HEK293T (cell line): ENCODE data around the gene ASB18.

Source experiments
- ARNT ChIP-seq: fragments of 450-650 bp; IDR thresholded peaks from 2 replicates; pipeline ENCODE4 v1.6.1; 2017; ENCODE audit warnings: mild to moderate bottlenecking
- BHLHE40 ChIP-seq: fragments of 450-650 bp; IDR thresholded peaks from 2 replicates; pipeline ENCODE4 v1.6.1; 2016; ENCODE audit warnings: mild to moderate bottlenecking, moderate library complexity, borderline replicate concordance
- CTBP1 ChIP-seq: fragments of 450-650 bp; IDR thresholded peaks from 2 replicates; pipeline ENCODE4 v1.6.1; 2016; ENCODE audit warnings: borderline replicate concordance
- ELF4 ChIP-seq: fragments of 450-650 bp; IDR thresholded peaks from 2 replicates; pipeline ENCODE4 v1.6.1; 2017; ENCODE audit warnings: antibody characterized with exemption
- FOXA1 ChIP-seq: fragments of 450-650 bp; IDR thresholded peaks from 2 replicates; pipeline ENCODE4 v1.6.1; 2016; ENCODE audit warnings: mild to moderate bottlenecking
- FOXK2 ChIP-seq: fragments of 450-650 bp; IDR thresholded peaks from 2 replicates; pipeline ENCODE4 v1.6.1; 2016; ENCODE audit warnings: mild to moderate bottlenecking
- HDGF ChIP-seq: fragments of 450-650 bp; IDR thresholded peaks from 2 replicates; pipeline ENCODE4 v1.6.1; 2017; ENCODE audit warnings: antibody characterized with exemption, borderline replicate concordance
- LEF1 ChIP-seq: fragments of 450-650 bp; IDR thresholded peaks from 2 replicates; pipeline ENCODE4 v1.6.1; 2017; ENCODE audit warnings: mild to moderate bottlenecking, borderline replicate concordance
- SUZ12 ChIP-seq: fragments of 450-650 bp; IDR thresholded peaks from 2 replicates; pipeline ENCODE4 v1.6.1; 2016; ENCODE audit warnings: mild to moderate bottlenecking
- TARDBP ChIP-seq: fragments of 450-650 bp; IDR thresholded peaks from 2 replicates; pipeline ENCODE4 v1.6.1; 2016
- ZNF384 ChIP-seq: fragments of 450-650 bp; IDR thresholded peaks from 2 replicates; pipeline ENCODE4 v1.6.1; 2016

GRCh38 chr2:236223675-236224074, 40.5 kb downstream of the ASB18 start:
- TF ChIP-seq CTBP1 (no peak), ELF4 (no peak), HDGF (no peak), BHLHE40 (no peak), ZNF384 (no peak), ARNT (no peak), FOXK2 (no peak), LEF1 (no peak), SUZ12 (no peak), TARDBP (no peak), FOXA1 (no peak)
